ENCODE measurements around the gene MAP2K3. TPM values are rescaled to one million over a fixed set of nuclear protein-coding genes. Genes with fewer than 3 reads are reported as not detected.
"Not testable (repeated sequence)": the region's sequence is repeated elsewhere in the genome, so short reads cannot be mapped to it uniquely, and the experiment has no call there.

The MAP2K3 gene
- total RNA-seq, 1 experiment from 2014 or later, result 98.1 TPM

DNA sequence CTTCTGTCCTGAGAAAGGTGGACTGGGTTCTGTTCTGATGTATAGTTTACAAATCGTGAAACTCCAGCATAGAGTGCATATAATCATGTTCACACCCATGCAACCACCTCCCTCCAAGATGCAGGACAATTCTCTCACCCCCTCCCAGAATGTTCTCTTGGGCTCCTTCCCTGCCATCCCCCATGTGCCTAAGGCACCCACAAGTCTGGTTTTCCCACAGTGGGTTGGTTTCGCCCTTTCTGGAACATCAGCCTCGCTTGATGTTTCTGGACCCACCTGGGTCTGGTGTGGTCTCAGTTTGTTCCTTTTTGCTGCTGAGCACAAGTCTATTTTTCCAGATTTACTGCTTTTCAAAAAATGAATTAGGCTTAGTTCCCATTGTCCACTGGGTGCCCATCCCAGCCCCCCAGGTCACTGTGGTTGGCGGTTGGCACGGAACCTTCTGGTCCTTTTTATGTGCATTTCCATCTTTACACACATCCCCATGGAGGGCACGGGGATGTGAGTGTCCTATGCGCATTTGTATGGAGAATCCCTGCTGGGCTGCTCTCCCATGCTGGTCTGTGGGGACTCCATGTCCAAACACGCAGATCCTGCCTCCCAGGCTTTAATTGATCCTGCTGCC is 19.0 kb downstream of the MAP2K3 start:
- POLR2A ChIA-PET (ENCODE audit: unreplicated experiment), result no interaction called here
- Histone ChIP-seq H3K9me3 (ENCODE audit: insufficient read depth, low read depth) (no peaks in the 10 kb centered on the region), H3K4me2 (no peak overlapping the region), H3K4me1 (replicated peaks; ENCODE audit: insufficient read depth) (no peaks in the 10 kb centered on the region), H3K9me2 (ENCODE audit: insufficient read depth) (no peaks in the 10 kb centered on the region), H3F3A (ENCODE audit: insufficient read depth, low read depth) (no peaks in the 10 kb centered on the region), H3K27ac (no peak overlapping the region), H4K20me1 (ENCODE audit: insufficient read depth) (peaks cover 12% of the 10 kb centered on the region; the same call in 1 of the 2 replicates), H3K36me3 (ENCODE audit: low read depth) (0 out of 2 replicates have a peak, but pooled peaks cover under 1% of the 10 kb centered on the region), H2AFZ (no peak overlapping the region), H3K27me3 (ENCODE audit: insufficient read depth, low read depth) (peaks cover 6% of the 10 kb centered on the region; the same call in 1 of the 2 replicates), H3K79me2 (ENCODE audit: low read depth) (no peaks in the 10 kb centered on the region), H3K4me3 (no peak overlapping the region)
- CTCF ChIA-PET, result no interaction called here
- no peak for DNase-seq
- intact Hi-C loops (cut with micrococcal nuclease; ENCODE audit: unreplicated experiment), result no loop called here
- TF ChIP-seq EZH2 (IDR thresholded peaks at IDR 0.05; ENCODE audit: low read depth), result no peak
- TF ChIP-seq, protein P1, sequence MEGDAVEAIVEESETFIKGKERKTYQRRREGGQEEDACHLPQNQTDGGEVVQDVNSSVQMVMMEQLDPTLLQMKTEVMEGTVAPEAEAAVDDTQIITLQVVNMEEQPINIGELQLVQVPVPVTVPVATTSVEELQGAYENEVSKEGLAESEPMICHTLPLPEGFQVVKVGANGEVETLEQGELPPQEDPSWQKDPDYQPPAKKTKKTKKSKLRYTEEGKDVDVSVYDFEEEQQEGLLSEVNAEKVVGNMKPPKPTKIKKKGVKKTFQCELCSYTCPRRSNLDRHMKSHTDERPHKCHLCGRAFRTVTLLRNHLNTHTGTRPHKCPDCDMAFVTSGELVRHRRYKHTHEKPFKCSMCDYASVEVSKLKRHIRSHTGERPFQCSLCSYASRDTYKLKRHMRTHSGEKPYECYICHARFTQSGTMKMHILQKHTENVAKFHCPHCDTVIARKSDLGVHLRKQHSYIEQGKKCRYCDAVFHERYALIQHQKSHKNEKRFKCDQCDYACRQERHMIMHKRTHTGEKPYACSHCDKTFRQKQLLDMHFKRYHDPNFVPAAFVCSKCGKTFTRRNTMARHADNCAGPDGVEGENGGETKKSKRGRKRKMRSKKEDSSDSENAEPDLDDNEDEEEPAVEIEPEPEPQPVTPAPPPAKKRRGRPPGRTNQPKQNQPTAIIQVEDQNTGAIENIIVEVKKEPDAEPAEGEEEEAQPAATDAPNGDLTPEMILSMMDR (conservative IDR thresholded peaks at IDR 0.05), result no peak
- BruUV-seq (replicated peaks), result no TSS peak

DNA sequence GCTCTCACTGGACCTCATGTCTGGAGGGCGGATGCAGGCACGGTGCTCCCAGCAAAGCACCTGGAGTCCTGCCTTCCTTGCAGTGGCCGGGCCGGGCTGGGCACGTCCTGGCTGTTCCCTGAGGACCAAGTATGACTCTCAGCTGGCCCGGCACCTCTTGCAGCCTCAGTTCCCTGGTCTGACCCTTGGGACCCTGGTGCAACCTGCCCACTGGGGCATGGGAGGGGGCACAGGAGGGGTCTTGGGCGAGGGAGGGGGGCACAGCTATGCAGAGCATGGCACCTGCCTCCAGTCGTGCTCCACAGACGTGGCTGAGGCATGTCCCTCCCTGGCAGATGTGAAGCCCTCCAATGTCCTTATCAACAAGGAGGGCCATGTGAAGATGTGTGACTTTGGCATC is 19.6 kb downstream of the MAP2K3 start:
- H3K4me3 ChIP-seq, result no peak overlapping the region
- no peaks in the 10 kb centered on the region for H3K9me3 ChIP-seq (ENCODE audit: insufficient read depth, low read depth)
- H3F3A ChIP-seq (ENCODE audit: insufficient read depth, low read depth), result no peaks in the 10 kb centered on the region
- no peaks in the 10 kb centered on the region for H3K9me2 ChIP-seq (ENCODE audit: insufficient read depth)
- intact Hi-C loops (cut with micrococcal nuclease; ENCODE audit: unreplicated experiment), result no loop called here
- no peak overlapping the region for H3K27ac ChIP-seq
- peaks cover 6% of the 10 kb centered on the region; the same call in 1 of the 2 replicates for H3K27me3 ChIP-seq (ENCODE audit: insufficient read depth, low read depth)
- no peak for DNase-seq
- ChIA-PET CTCF (no interaction called here), POLR2A (ENCODE audit: unreplicated experiment) (no interaction called here)
- BruUV-seq (replicated peaks), result no TSS peak
- 0 out of 2 replicates have a peak, but pooled peaks cover 4% of the 10 kb centered on the region for H3K36me3 ChIP-seq (ENCODE audit: low read depth)
- H2AFZ ChIP-seq, result no peak overlapping the region
- H4K20me1 ChIP-seq (ENCODE audit: insufficient read depth), result peaks cover 8% of the 10 kb centered on the region; the same call in 1 of the 2 replicates
- no peak overlapping the region for H3K4me2 ChIP-seq
- H3K4me1 ChIP-seq (replicated peaks; ENCODE audit: insufficient read depth), result no peaks in the 10 kb centered on the region
- TF ChIP-seq, protein P1 (conservative IDR thresholded peaks at IDR 0.05), result no peak
- TF ChIP-seq EZH2 (IDR thresholded peaks at IDR 0.05; ENCODE audit: low read depth), result no peak
- no peaks in the 10 kb centered on the region for H3K79me2 ChIP-seq (ENCODE audit: low read depth)

DNA sequence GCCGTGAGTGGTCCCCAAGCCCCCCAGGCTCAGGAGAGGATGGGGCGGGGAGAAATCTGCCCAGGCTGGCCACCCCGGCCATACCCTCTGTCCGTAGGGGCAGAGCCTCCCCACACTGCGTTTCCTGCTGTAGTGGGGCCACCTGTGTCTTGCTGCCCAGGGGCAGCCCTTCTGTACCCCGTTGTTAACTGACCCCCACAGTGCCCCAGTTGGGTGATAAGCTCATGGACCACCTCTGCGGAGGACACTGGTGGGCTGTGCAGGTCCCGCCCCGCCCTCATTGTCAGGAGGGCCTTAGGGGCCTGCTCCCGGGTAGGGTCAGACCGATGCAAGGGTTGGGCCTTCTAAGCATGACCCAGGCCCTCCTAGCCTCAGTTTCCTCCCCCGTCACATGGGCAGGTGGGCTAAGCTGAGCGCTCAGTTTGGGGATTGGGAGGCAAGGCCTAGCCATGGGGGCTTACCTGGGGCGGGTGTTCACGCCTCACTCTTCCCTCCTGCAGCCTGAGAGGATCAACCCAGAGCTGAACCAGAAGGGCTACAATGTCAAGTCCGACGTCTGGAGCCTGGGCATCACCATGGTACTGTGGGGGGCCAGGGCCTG is 20.1 kb downstream of the MAP2K3 start:
- H3K9me3 ChIP-seq (ENCODE audit: insufficient read depth, low read depth); H3K4me1 ChIP-seq (replicated peaks; ENCODE audit: insufficient read depth); H4K20me1 ChIP-seq (ENCODE audit: insufficient read depth); H3K27ac ChIP-seq; H3K9me2 ChIP-seq (ENCODE audit: insufficient read depth); H3K4me3 ChIP-seq; intact Hi-C loops (cut with micrococcal nuclease; ENCODE audit: unreplicated experiment); CTCF ChIA-PET; H3K79me2 ChIP-seq (ENCODE audit: low read depth); POLR2A ChIA-PET (ENCODE audit: unreplicated experiment); BruUV-seq (replicated peaks); H3K4me2 ChIP-seq; H3K27me3 ChIP-seq (ENCODE audit: insufficient read depth, low read depth); DNase-seq; H3F3A ChIP-seq (ENCODE audit: insufficient read depth, low read depth); H2AFZ ChIP-seq; H3K36me3 ChIP-seq (ENCODE audit: low read depth): not testable (repeated sequence)

DNA sequence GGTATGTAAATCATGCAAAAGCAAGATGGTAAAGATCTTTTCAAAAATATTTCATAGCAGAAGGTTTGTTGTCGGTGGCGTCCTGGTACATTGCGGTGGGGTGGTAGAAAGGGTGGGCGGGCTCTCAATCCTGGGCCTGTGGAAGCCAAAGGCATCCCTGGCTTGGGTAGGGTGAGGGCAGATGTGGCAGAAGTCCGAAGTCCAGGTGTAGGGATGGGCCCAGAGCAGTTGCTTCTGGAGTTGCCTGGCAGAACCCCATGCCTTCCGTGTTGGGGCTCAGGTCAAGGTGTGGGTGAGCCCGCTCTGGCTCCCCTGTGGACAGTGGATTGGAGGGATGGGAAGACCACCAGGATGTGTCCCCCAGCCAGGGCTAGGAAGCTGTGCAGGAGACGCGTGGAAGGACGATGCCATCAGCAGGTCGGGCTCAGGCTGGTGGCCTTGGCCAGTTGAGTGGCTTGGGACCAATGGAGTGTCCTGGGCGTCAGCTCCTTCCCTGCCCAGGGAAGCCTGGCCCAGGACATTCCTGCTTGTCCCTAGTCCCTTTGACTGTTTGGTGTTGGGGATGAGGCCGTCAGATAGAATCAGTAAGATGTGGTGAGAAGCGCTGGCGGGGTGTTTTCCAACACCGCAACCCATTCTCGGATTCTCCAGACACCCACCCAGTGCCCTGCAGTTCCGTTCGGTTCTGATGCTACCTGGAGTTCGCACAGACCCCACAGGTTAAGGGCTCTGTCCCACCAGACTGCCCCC is 21.1 kb downstream of the MAP2K3 start:
- H3K4me3 ChIP-seq; BruUV-seq (replicated peaks); H3K27ac ChIP-seq; intact Hi-C loops (cut with micrococcal nuclease; ENCODE audit: unreplicated experiment); H3K4me1 ChIP-seq (replicated peaks; ENCODE audit: insufficient read depth); CTCF ChIA-PET; POLR2A ChIA-PET (ENCODE audit: unreplicated experiment); H4K20me1 ChIP-seq (ENCODE audit: insufficient read depth); H3K27me3 ChIP-seq (ENCODE audit: insufficient read depth, low read depth); DNase-seq; H3K4me2 ChIP-seq; H3K9me3 ChIP-seq (ENCODE audit: insufficient read depth, low read depth); H3K79me2 ChIP-seq (ENCODE audit: low read depth); H3F3A ChIP-seq (ENCODE audit: insufficient read depth, low read depth); H2AFZ ChIP-seq; H3K9me2 ChIP-seq (ENCODE audit: insufficient read depth); H3K36me3 ChIP-seq (ENCODE audit: low read depth): not testable (repeated sequence)

DNA sequence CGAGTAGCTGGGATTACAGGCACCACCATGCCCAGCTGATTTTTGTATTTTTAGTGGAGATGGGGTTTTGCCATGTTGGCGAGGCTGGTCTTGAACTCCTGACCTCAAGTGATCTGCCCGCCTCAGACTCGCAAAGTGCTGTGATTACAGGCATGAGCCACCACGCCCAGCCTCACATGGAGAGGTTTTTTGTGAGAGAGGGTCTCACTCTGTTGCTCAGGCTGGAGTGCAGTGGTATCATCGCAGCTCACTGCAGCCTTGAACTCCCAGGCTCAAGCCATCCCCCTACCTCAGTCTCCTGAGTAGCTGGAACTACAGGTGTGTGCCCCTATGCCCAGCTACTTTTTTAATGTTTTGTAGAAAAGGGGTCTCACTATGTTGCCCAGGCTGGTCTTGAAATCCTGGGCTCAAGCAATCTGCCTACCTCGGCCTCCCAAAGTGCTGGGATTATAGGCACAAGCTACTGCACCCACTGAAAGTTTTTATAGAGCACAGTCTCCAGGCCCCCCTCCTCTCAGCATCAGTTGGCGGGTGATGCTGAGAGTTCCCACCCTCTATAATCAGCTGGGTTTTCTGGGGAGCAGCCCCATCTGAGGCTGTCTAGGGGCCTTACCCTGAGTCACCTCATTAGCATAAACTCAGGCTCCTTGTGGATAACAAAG is 22.2 kb downstream of the MAP2K3 start:
- DNase-seq; H3K79me2 ChIP-seq (ENCODE audit: low read depth); H3F3A ChIP-seq (ENCODE audit: insufficient read depth, low read depth); H3K27ac ChIP-seq; H2AFZ ChIP-seq; CTCF ChIA-PET; H3K4me3 ChIP-seq; BruUV-seq (replicated peaks); H3K9me3 ChIP-seq (ENCODE audit: insufficient read depth, low read depth); intact Hi-C loops (cut with micrococcal nuclease; ENCODE audit: unreplicated experiment); H3K4me1 ChIP-seq (replicated peaks; ENCODE audit: insufficient read depth); H3K36me3 ChIP-seq (ENCODE audit: low read depth); H3K9me2 ChIP-seq (ENCODE audit: insufficient read depth); H3K27me3 ChIP-seq (ENCODE audit: insufficient read depth, low read depth); H3K4me2 ChIP-seq; H4K20me1 ChIP-seq (ENCODE audit: insufficient read depth): not testable (repeated sequence)
- POLR2A ChIA-PET (ENCODE audit: unreplicated experiment), result interaction anchor here (0.7 kb wide), 1 partner anchor 150 kb away, joined by 6 read pairs; no protein-coding TSS in a partner anchor

Measured in PC-9 (cell line).